NCI-H1930 (cell line): ENCODE results near the gene LRRN3.

Source experiments
- DNase-seq, 2 experiments: peaks; one replicate each; lab custom pipeline; 2025; lab: John Stamatoyannopoulos, UW

Gene LRRN3

DNA sequence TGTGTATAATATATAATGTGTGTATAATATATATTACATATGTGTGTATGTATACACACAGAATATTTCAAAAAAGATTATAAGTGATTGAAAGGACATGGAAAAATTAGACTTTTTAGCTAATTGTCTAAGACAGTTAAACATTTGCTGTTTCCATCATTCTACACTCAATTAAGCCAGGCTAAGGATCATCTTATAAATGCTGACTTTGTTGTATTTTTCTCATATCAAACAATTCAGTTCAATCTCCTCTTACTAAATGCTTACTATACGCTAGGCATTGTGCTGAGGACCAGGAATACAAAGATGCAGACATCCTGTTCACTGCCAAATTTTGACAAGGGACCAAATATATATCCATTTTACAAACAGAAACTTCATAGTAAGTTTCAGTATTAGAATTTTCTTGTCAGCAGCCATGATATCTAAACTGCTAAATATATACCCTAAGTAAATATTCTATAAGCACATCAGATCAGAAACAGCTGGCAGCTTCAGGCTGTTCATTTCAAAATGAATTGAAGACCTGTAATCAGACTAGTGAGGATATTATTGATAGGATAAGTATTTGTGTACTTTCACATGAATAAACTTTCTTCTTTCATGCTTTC is 10.3 kb upstream of the LRRN3 start:
- DNase-seq: no peak

DNA sequence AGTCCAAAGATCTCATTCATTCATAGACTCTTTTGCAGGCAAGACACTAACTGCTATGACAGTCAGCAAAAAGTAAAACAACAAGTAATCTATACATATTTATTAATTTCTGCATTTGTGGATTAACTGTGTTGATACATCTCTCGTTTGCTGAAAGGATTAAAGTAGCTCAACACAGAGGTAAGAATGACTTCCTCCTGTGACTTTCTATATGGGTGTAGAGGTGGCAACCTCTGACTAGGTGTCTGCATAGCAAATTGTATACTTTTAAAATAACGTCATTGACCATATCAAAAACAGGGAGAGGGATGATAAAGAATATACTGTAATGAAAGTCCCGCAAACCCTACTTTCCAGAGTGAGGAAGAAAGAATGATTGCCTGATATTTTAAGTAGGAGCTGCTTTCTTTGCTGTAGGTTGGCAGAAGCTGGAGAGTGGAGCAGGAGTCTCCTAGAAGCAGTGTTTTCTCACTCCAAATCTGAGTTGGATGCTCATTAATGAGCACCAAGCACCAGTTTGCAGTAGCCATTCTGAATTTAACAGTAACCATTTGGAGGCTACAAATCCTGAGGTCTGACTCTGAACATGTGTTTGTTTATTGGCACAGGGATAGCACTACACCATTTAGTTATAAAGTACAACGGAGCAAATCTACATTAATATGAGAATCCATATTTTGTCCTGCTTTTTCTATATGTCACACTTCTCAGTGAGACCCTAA is 9.2 kb upstream of the LRRN3 start:
- no peak for DNase-seq

DNA sequence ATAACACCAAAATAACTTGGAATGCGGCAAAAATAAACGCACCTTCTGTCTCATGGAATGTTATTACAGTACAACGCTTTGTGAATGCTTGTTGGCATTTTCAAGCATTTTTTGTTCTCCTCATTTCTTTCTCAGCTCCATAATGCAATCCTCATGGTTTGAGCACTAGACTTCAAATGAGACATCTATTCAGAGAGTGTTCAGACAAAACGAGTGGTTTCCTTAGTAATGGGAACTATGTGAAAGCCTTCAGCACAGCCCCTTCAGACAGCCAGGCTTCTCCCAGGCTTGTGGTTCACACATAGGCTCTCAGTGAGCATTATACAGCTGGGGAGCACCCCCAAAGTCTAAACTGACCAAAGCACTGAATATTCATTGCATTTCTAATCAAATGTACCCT is 8.6 kb upstream of the LRRN3 start:
- no peak for DNase-seq

DNA sequence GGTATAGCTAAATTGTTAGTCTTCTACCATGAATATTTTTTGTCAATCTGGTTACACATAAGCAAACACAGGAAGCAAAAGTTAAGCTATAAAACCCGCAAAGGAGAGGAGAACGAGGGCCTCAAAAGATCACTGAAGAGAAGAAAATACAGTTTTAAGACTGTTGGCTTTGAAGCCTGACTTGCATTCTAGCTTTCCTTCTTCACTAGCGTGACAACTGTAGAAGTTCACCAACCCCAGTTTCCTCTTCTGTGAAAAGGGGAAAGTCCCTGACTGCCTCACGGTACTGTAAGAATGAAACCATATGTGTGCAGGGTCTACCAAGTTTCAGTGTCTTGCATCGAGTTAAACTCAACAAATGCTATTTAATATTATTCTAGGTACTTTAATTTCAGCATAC is 7.5 kb upstream of the LRRN3 start:
- DNase-seq: no peak

DNA sequence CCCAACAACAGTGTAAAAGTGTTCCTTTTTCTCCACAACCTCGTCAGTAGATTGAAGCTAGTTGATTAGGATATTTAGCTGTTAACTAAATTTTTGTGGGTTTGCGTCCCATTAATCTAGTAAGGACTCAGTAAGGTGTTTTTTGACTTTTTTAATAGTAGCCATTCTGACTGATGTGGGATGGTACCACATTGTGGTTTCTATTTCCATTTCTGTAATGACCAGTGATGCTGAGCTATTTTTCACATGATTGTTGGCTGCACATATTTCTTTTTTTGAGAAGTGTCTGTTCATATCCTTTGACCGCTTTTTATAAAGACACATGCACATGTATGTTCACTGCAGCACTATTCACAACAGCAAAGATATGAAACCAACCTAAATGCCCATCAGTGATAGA is 5.6 kb upstream of the LRRN3 start:
- DNase-seq: no peak

DNA sequence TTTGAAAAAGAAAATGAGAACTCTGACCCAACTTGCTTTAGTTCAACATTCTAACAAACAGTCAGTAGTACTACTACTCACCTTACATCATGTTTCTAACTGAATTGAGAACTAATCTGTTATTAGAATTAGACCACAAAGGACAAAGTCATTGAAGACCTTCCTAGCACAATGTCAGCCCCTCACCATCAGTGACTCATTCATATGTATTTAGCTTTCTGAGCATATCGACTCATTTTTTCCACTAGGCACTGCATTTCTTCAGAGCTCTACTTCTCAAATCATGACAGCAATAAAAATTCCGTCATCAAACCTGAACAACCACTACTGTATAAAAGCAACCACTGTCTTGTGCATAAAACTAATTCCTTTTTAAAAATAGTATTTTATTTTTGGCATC is 4.4 kb upstream of the LRRN3 start:
- DNase-seq: no peak

DNA sequence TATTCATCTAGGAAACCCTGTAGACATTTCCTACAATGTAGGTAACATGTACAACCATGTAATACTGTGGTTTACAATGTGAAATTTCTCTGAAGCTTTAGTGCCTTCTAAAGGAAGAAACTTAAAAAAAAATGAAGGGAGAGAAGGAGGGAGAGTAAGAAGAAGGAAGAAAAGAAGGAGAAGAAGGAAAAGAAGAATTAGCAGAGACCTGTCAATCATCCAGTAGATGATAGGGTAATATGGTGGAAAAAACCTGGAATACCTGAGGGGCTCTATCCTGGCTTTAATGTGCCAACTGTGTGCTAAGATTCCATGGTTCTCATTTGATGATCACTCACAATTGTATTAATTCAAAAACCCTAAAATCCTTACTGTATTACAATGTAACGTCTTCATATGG is 2.6 kb upstream of the LRRN3 start:
- DNase-seq: no peak

DNA sequence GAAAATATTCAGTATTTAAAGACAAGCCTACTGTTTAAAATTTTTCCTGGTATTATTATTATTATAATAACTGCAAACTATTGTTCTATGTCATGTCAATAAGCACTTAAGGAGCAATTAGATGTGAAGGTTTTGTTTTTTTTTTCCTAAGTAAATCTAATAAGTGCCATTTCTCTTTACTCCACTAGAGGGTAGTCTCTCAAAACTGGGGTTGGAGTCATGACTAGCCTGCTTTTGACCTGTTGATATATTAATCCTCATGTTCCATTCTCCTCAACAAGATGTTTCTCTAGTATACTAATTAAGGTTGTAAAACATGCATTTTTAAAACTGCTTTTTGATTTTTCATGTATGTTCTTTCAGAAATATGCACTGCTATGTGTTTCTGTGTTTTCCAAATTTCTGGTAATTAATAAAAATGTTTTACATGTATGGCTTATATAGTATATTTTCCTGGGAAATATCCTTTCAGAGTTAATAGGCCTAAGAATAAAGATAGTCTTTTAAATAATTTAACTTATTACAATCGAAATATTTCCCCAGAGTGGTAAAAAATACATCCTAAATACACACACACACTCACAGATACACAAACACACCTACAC is 1.0 kb upstream of the LRRN3 start:
- peak in 1 of 2 experiments; percentile 29 for DNase-seq

DNA sequence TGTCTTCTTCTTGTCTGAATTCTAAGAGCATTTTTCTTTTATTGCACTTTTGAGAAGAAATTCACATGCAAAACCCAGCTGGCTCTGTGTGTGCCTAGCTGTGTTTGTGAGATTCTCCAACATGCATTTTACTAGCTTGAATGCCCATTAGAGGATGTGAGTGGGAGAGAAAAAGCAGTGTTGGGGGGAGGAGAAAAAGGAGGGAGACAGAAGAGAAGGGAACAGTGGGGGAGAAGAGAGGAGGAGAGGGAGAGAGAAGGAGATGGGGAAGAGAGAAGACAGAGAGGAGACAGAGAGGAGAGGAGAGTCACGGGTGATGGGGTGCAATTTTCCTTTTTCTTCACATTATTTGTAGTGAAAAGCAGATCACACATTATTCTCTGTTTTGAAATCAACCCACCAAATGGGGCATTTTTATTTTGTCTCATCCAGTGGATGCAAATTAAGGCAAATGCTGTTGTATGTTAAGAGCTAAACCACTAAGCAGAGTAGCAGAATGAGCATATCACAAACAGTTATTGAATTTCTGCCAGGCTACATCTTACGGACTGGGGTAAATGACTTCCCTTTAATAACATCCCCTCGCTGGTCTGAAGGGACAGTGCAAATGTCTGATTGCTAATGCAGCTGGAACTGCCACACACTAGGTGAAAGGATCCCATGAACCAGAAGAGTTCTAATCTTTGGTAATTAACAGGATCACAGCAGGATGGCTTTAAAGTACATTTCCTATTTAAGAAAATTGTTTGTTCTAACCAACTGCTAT is 849 bp downstream of the LRRN3 start:
- peak in 1 of 2 experiments; percentile 19 for DNase-seq

DNA sequence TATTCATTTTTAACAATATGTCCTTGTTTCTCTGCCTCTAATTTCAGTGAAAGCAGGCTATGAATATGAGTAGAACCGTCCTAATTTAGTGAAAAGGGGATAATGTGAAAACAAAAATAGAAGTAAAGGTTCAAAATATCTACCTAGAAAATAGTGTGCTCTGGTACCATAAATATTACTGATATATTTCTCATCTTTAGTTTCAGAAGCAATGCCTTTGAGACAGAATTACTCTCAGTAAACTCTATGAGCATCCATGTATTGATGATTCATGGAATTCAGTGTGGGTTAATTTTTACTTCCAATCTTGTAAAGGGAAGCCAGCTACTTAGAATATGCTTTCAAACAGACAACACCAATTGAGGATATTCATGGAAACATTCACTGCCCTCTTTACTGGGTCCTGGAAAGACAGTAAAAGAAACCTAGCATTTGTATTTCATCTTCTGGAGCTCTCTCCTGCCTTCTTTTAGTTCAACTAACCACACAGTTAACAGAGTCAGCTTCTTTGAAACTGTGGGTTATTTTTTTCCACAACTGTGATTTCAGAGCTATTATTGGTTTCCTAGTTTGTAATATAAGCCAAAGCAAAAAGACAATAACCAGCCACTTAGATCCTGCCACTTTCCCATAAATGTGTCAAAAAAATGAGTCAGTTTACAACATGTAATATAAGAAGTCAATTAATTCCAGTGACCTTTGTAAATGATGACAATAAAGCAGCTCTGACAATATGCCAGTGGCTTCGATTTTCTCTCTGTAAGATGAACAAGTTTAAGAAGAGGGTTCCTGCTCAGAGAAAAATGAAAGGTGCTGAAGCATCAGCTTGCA is 1.7 kb downstream of the LRRN3 start:
- no peak for DNase-seq

DNA sequence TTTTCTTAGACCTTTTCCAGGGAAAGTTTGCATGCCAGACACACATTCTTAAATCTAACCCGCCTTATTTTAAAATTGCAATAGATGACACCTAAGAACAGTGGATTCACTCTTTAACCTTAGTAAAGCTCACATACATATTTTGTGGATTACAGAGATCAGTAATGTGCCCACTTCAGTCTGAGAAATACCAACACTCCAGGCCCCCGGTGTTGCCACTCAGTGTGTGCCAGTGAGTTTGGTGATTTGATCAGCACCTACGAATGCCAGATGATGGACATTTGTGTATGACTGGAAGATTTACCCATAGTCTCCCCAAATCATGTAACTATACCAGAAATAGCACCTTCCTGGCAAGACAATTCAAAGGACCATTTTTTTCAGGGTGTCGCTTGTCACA is 2.6 kb downstream of the LRRN3 start:
- DNase-seq: no peak

DNA sequence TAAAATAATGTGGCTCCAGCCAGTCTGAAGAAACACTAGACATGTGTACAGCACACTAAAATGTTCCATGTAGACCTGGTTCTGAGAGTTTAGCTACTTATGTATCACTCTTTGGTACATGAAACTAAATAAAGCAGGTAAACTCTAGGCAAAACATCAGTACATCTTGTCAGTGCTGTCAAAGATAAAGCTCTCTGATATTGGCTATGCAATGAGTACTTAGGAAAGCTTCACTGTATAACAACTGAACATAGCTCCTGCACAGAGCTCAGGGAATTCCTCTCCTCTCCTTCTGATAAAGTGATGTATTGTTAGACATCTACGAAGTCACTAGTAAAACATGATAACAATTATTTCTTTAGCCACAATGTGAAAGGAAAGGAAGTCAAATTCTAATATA is 3.5 kb downstream of the LRRN3 start:
- DNase-seq: no peak

DNA sequence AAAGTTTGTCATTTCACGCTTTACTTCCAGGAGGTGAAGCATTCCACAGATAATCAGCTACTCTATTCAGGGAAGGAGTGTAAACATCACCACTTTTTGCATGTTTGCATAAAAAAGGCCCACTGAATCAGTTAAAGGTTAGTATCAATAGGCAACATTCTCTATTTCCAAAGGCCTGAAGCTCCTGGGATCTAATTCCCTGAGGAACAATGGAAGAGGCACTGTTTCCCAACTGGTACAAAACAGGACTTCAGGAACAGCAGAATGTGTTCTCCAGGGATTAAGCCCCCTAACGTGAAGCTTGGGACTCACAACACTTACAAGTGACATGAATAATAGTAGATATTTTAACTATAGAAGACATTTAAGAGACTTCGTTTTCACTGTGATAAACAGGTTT is 6.1 kb downstream of the LRRN3 start:
- DNase-seq: peak in 1 of 2 experiments; percentile 12

DNA sequence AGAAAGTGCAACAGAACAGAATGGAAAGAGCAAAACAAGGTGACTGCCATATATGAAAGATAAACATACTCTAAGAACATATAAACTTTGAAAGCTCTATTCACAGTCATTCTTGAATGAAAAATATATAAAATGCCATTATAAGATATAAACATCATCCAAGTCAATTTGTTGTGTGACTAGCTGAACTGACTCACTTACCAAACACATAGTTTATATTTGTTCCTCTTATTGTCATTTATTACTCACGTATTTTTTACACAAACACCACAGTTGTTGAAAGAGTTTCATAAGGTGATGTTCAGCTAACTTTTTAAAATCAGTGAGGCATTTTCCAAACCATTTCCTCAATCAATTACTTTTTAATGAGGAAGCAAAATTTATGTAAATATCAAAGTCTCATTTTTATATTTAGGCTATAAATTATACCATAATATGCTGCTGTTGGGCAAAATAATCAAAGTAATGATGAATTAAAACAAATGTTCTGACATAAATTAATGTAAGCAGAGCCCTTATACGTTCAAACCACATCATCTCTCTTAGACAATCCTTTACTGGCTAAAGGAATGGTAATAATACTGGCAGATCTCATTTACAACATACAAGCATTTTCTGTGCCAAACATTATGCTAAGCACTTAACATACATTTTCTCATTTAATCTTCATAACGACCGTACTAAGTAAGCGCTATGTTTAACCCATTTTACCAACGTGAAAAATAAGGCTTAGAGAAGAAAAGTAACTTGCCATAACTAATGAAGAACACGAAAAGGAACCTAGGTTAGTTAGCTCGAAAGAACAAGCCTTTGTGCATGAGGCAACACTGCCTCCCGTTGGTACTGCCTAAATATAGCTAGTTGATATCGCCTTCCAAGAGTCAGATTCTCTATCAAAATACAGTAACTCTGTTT is 7.3 kb downstream of the LRRN3 start:
- peak in 1 of 2 experiments; percentile 40 for DNase-seq

DNA sequence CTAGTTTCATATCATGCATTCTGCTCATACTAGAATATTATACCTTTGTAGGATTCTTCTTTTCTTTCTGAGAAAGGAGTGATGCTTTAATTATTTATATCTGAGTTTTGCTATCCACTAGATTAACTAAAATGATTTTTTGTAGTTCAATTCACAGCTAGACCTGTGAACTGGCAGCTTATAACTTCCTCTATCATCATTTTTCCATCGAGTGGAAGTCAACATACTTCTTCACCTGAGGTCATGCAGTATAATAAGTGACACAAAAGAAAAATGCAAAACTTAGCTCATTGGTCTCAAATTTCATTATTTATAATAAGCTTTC is 8.0 kb downstream of the LRRN3 start:
- DNase-seq: no peak

DNA sequence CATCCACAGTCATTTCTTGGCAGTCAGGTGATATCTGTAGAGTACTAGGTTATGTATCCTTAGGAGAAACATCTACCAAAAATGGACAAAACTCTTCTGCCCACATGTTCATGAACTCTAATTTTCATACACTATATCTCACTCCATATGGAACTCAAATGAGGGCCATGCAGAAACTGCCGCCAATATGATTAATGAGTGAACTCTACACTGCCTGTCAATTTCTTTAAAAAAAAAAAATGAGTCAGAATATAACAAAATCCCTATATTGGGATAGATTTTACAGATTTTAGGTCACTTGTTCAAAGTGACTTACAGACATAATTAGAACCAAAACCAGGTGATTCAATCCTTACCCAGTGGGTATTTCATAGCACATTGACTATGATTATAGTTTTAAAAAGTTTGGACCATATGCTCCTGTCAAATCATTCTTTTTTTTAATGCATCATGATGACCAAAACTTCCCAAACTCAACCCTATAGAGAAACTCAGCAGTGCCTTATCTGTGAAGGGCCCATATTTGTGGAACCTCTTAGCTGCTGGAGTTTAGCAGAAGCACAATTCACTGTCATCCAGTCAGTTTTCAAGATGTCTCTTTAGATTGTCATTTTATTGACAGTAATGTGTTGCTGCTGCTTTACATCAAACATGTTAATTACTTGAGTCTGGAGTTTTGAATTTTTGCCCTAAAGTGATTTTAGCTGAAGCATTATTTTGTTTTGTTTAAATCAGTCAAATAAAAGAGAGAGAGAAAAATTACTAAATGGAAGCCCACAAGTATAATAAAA is 11.1 kb downstream of the LRRN3 start:
- DNase-seq: no peak

DNA sequence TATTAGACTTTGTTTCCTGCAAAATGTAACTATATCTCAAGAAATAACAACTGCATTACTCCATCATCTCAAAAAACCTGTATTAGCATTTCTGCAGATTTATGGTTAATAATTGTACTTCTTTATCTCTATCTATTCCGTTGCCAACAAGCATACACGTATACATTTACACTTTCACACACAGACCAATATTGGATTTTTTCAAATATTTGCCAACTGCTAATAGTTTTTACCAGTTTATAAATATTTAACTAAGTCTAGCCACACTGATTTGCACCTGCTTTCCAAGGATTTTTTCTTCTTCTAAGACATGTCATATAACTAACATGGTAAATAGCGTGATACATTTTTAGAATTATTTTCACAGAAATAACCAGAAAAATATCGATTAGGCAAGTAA is 12.2 kb downstream of the LRRN3 start:
- DNase-seq: no peak

DNA sequence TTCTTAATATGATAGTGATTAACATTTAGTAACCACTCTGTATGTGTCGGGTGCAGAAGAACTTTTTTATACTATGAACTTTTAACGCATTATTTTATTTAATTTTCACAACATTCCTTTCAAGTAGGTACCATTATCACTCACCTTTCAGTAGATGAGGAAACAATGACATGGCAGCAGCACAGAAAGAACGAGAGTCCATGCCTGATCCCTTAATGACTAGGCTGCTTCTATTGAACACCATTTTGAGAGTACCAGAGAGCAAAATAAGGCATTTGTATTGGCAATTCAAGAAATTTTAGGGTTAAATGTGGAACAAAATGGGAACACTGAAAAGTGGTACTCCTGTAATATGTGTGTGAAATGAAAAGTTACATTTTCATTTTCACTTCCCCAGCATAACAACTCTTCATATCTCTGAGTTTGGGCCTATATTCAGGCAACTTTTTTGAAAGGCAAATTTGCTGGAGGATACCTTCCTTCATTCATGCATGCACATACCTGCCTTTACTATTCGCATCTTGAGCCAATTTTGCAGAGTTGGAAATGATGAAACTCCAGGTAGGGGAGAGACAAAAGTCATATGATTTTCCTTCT is 12.8 kb downstream of the LRRN3 start:
- no peak for DNase-seq

DNA sequence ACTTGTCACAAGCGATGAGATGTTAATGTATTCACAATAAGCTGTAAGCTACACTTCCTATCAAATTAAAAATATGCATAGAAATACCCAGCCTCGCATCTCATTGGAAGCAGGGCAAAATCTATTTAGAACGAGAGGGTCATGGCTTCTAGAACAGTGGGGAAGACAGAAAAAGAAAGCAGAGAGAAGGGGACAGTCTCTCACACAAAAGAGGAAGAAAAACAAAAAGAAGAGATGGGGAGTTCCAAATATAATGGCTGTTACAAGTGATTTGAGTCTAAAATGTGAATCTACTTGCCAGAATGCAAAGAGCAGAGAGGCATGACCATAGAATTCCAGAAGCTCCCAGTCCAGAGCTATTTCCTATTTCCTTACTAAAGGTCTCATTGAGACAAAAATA is 13.8 kb downstream of the LRRN3 start:
- no peak for DNase-seq

DNA sequence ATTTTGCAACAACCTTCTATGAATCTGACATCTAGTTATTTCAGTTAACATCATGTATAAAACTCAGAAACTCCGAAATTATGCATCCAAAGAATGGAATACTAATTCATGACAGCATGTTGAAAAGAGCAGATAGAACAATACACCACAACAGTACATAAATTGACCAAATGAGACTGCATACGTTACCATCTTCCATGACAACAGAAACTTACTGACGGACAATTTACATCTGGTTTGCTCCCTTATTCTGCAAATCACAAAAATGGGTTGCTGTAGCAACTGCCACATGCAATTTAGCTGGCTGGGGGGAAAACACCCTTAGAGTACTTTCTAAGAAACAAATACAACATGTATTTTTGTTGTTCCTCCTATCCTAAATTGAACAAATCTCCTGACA is 14.3 kb downstream of the LRRN3 start:
- DNase-seq: no peak
